GM11168 (cell line): ENCODE data around the gene POLR2C.
"Not testable (repeated sequence)": the region's sequence is repeated elsewhere in the genome, so short reads cannot be mapped to it uniquely, and the experiment has no call there.

ENCODE experiments used
- in situ Hi-C: fragments of 300-500 bp; cut with MboI; formaldehyde crosslinking; loops from one replicate; pipeline ENCODE4 v1.12.0; 2022; ENCODE audit warnings: low sequenced_read_pairs; ENCODE audit not compliant: unreplicated experiment

Gene POLR2C

DNA sequence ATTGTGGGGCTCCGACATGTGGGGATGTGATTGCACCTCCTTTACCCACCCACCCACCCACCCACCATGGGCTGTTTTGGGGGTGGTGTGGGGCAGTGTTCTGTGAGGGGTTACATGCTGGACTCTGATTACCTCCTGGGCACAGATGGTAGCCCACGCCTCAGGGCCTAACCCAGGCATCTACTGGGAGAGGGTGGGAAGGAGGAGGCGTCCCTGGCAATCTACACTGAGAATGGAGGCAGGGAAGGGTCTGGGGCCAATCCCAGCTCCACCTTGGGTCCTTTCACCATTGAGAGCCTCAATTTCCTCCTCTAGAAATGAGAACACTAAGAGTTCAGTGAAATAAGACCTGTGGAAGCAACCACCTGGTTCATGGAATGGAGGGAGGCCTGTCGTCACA, 35.6 kb downstream of the POLR2C start:
- in situ Hi-C loops: no loop called here

DNA sequence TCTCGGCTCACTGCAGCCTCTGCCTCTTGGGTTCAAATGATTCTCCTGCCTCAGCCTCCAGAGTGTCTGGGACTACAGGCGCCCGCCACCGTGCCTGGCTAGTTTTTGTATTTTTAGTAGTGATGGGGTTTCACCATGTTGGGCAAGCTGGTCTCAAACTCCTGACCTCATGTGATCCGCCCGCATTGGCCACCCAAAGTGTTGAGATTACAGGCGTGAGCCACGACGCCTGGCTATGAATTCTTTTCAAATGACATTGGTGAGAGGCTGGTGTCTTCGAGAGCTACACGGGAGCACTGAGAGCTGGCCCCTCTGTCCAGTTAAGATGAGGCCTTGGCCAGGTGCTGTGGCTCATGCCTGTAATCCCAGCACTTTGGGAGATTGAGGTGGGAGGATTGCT, 37.5 kb downstream of the POLR2C start:
- in situ Hi-C loops: not testable (repeated sequence)

DNA sequence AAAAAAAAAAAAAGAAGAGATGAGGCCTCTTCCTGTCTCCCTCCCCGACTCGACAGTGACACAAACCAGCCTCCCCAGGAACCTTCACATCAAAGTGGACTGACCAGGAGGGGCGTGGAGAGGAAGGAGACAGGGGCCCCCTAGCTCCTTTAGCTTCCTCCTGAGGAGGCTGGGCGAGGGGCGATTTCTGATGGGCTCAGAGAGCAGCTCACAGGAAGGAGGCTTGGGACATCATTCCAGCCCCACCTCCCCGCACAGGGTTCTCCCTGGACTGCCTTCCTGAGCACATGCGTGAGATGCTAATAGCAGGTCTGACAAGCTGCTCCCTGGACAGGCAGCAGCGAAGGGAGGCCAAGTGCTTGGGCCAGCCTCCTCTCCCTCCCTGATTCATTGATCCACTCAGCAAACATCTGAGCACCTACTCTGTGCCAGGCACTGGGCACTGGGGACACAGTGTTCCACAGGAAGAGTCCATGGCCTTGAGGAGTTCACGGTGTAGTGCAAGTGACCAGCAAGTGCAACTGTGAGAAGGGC, 38.2 kb downstream of the POLR2C start:
- in situ Hi-C loops: no loop called here

DNA sequence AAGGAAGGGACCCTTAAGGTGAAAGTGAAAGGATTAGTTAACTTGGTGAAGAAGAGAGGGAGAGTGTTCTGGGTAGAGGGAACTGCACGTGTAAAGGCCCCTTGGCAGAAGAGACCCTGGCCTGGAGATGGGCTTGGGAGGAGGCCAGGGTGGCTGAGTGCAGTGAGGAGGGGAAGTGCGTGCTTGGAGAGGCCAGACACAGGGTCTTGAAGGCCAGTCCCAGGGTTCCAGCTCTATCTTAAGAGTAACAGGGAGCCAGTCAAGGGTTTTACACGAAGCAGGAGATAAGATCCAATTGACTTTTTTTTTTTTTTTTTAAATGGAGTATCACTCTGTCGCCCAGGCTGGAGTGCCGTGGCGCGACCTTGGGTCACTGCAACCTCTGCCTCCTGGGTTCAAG, 39.0 kb downstream of the POLR2C start:
- in situ Hi-C loops: no loop called here

DNA sequence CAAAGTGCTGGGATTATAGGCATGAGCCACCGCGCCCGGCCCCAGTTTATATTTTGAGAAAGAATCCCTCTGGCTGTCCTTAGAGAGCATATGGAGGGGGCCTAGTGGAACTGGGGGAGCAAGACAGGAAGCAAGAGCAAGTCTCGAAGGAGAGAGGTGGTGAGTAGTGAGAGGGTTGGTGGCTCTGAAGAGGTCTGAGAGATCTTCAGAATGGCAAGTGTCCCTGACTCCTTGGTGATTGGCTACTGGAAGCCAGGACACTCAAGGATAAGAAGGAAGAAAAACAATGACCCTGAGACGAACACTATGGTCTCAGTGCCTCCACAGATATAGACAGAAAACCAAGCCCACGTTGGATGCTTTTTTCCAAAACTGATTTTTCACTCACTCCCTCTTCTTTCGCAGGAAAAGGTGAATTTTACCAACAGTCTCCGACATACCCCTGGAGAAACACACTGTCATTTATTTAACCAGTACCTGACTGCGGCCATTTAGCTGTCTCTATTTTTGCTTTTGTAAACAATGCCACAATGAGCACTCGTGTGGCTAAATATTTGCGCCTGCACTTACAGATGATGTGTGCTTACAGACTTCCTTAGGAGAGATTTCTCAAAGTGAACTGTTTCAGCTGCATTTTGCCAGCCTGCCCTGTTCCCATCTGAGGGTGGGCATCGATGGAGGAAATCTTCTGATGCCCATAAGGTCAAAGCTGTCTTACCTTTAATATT, 39.7 kb downstream of the POLR2C start:
- in situ Hi-C loops: no loop called here

DNA sequence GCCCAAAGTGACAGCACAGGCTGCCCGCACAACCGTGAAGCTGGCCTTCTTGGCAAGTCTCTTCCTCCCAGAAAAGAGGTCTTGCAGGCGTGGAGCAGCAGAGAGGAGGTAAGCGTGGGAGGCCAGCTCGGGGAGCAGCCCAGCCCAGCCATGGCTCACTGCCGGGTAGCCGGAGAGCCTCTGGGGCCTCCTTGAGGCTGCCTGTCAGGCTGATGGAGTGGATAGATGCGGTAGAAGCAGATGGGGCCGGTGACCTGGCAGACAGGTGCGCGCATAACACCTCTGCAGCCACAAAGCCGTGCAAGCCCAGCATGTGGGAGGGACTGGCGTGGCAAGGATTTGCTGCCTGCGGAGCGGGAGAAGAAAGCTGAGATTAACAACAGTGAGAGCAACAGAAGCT, 40.9 kb downstream of the POLR2C start:
- in situ Hi-C loops: no loop called here

DNA sequence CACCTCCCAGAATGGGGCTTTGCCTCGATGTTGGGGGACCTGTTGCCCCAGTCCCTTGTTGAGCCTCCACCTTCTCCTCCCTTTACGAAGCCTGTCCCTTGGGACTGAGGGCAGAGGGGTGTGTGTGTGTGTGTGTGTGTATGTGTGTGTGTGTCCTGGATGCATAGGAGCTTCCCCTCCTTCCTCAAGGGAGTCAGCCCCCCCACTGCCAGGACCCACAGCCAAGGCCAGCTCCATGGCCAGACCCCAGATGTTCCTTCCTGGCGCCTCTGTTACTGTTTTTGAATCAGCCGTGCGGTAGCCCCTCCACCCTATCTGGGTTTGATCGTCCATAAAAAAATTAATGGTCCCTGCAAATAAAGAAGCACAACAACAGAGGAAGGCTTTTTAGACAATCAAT, 41.5 kb downstream of the POLR2C start:
- in situ Hi-C loops: no loop called here

DNA sequence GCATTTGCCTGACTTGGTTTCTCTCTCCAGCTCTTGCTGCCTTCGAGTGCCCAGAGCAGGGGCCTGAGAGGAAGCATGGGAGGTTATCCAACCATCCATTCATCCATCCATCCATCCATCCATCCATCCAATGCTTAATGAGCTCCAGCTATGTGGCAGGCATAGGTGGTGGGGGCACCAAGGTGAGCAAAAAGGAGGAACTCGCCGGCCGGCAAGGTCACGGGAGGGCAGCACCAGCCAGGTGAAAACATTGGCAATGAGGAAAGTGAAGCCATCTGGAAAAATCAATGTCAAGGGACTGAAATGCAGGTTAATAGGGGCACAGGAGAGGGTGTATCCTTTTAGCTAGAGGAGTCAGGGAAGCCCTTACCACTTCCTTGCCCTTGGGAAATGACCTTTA, 42.0 kb downstream of the POLR2C start:
- in situ Hi-C loops: no loop called here

DNA sequence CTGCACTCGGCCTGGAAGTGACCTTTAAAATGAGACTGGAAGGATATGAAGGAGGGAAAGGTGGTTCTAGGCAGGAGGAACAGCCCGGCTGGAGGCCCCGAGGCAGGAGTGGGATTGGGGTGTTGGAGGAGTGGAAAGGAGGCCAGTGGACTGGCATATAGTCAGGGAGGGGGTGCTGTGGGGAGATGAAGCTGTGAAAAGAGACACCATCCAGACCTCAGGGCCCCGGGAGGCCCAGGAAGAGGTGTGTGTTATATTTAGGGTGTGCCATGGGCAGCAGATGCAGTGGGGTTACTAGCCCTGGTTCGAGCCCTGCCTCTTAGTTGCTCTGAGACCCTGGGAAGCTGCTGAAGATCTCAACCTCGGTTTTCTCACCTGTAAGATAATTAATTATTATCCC, 42.7 kb downstream of the POLR2C start:
- in situ Hi-C loops: no loop called here

DNA sequence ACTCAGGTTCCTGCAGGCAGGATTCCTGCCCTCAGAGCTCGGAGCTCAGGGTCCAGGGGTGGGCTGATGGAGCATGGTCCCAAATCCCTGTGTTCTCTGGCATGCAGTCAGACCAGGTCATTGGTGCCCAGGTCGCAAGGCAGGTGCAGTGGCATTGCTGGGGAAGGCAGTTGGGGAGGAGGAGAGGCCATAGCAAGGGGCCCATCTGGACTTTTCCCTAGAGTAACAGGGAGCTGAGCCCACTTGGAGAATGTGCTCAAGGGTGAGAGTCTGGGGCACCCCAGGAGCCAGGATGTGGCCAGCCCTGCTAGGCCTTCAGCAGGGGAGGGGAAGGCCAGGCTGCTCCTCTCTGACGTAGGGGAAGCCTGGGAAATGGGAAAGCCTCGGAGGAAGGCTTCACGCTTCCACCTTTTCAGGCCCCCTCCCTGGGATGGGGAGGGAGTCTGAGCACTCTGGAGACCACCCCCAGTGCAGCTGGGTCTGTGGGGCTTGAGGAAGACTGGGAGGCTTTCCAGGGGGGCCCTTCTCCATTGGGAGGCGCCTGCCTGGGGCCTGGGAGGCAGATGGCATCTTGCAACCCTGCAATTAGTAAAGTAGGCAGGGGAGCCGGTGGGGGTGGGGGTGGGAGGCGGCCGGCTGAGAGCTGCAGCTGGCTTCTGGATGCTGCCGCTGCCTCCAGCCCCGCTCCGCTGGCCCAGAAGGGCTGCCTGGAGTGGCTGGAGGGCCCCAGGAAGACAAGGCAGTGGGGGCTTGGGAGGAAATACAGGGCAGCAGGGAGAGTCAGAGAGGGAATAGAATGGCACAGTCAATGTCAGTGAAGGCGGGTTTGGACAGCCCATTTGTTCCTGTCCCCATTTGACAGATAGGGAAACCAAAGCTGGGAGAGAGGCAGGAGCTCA, 44.9 kb downstream of the POLR2C start:
- in situ Hi-C loops: no loop called here

DNA sequence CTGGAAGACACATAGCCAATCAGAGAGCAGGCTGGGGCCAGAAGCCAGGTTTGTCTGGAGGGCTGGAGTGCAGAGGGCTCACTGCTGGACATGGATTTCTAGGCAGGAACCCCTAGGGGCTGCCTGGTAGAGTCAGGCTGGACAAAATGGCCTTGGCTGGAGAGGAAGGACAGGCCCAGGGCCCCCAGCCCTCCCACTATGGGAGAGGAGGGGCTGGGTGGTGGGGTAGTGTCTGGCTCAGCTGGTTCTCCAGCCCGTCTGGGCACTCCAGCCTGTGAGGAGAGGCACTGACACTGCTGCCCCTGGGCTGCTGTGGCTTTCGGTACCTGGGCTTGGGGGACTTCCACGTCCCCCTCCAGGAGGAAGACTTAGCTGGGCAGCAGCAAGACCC, 45.6 kb downstream of the POLR2C start:
- in situ Hi-C loops: no loop called here

DNA sequence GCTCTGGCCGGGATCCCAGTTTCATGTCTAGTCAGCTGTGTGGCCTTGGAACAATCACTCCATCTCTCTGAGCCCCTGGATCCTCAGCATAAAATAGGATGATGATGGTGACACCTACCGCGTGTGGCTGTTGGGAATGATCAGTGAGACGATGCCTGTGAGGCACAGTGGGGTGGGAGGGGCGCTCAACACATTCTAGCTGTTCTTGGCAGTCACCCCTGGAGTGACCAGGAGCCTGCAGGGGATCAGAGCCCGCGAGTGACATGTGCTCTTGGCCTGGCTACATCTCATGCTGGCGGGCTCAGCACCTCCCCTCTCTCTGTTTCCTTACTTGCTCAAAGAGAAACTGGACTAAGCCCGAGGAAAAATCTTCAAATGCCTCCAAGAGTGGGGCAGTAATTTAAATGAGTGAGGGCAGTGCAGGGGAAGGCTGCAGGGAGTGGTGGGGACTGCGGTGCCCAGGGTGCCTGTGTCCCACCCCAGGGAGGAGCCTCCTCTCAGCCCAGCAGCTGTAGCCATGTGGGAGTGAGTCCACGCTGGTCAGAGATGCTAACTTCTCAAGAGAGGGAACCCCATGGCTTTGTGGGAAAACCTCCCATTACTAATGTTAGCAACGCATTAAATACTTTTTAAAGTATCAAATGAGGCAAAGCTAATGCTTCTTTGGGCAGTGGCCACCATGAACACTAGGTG, 46.9 kb downstream of the POLR2C start:
- in situ Hi-C loops: no loop called here

DNA sequence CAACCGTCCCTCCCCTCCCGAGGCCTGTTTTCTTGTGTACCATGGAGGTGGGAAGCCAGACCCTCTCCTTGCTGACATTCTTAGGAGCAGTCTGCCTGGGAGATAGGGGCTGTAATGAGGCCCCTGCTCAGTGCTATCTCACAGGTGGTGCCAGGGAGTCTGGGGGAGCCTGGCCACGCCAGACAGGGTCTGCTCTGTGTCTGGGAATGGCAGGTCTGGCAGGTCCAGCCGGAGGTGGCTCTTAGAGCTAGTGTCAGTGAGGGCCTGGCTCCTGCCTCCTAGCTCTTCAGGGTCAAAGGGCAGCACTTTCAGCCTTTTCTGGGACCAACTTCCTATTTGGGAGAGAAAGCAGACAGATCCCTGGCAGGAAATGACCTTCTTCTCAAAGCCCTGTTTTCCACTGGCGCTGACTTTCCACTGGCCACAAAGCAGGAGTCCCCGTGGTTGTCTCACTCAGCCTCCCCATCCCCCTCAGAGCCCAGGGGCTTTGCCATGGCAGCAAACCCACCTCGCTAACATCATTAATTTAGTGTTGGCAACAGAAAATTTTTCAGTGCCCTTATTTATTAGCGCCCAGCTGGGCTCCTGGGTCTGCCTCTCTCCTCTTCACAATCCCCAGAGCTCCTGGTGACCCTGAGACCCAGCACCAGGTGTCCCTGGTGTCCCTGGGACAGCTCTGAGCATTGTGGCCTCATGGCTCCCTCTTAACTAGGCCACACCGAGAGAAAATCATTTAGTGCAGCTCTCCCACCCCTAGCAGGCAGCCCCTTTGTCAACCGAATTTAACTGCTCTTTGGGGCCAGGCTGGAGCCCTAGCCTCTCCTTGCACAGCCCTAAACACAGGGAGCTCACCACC, 47.8 kb downstream of the POLR2C start:
- in situ Hi-C loops: loop anchor here (10.0 kb wide), 1 partner anchor 45 kb away; the partner anchor contains the start of gene POLR2C

DNA sequence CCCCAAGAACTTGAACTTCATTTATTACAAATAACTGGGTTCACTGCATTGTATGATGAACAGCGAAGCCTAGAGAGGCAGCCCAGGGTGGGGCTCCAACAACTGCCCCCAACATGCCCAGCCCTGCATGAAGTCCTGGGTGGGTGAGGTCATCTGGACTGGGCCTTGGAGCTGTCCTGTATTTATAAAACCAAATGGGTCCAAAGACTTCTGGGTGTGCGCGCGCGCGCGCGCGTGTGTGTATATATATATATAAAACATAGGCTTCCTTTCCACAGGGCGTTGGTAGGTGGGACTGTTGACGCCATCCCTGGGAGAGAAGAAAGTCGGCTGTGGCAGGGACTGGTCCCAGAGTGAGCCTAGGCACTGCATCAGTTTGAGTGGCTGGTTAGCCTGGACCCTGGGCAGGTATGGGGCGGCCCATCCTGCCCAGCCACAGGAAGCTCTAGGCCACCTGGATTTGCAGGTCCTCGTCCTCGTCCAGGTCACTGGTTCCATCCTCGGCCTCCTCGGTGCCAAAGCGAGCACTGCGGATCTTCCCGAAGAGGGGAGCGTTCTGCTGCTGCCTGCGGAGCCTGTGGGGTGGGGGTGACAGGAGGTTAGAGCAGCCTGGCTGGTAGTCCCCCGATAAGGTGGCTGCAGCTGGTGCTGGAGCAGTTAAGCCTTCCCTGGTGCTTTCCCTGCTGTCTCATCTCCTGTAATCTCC, 50.0 kb downstream of the POLR2C start:
- in situ Hi-C loops: loop anchor here (10.0 kb wide), 1 partner anchor 48 kb away; the partner anchor contains the start of gene POLR2C

DNA sequence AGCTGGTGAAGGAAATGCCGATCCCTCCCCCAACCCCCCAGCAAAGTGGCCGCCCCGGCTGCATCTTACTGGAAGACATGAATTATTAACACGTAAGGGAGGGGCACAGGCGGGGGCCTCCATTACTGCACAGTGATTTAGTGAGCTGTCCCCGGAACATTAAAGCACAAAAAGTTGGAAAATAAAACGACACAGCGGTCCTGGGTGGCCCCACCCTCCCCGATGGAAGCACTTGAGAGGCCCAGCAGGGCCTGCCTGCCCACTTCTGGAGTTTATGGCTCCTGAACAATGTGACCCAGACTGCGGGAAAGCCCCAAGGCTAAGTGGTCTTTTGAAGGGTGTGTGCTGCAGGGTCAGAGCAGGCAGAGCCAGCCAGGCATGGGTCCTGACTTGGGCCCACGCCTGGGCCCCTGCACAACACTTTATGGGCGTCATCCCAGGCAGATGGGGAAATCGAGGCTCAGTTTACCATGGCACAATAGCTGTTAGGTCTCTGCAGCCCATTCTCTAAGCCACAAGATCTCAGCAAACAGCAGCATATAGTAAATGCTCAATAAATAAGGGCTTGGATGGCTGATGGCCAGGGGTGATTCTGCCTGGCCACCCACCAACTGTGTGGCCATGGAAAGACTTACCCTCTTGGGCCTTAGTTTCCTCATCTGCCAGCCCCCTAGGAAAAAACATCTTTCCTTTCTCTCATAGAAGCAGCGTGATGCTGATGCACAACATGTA, 51.1 kb downstream of the POLR2C start:
- in situ Hi-C loops: loop anchor here (10.0 kb wide), 1 partner anchor 49 kb away; the partner anchor contains the start of gene POLR2C

DNA sequence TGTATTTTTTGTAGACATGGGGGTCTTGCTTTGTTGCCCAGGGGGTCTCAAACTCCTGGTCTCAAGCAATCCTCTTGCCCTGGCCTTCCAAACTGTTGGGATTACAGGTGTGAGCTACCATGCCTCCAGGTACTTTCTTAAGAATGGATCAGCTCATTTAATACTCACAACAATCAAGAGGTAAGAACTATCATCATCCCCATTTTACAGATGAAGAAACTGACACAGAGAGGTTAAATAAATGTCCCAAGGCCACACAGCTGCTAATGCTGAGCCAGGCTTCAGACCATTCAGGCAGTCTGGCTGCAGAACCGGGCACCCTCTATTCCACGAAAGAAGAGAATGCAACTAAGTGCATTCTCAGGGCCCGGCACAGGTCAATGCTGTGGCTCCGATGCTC, 51.9 kb downstream of the POLR2C start:
- in situ Hi-C loops: loop anchor here (10.0 kb wide), 1 partner anchor 50 kb away; the partner anchor contains the start of gene POLR2C

DNA sequence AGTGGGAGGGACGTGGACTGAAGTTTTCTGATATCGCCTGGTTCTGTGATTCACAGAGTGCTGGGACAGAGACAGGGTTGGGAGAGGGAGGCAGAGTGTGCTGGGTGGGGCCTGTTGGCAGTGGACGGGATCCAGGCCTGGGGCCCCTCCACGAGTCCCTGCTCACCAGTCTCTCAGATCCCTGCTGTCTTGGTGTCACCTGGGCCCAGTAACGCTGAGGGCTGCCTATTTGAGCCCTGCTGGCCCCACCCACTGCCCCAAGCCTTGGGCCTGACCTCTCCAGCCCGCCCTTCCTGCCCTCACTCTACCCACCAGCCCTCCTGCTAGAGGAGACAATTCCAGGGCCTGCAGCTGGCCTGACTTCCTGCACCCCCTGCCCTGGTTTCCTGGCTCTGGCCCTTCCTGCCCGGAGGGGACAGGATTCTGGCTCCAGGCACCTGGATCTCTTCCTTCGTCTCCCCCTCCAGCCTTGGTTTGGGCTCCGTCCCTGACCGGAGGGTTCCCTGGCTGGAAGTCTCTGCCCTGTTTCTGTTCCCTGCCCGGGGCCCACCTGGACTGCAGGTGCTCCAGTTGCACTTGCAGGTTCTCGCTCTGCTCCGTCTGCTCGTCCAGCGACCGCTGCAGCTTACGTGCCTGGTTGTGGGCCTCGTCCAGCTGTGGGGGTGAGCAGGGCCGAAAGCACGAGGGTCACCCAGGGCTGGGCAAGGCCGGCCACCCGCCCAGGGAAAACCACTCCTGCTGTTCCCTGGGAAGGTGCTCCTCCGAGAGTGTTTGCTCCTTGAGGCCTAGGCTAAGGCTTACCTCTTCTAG, 52.5 kb downstream of the POLR2C start:
- in situ Hi-C loops: loop anchor here (10.0 kb wide), 1 partner anchor 50 kb away; the partner anchor contains the start of gene POLR2C
